WI38 (cell line): ENCODE data around the gene ATP5MK.
"Not testable (repeated sequence)": the region's sequence is repeated elsewhere in the genome, so short reads cannot be mapped to it uniquely, and the experiment has no call there.

Experiments
- H3K4me3 ChIP-seq: 2 replicates; pipeline ENCODE4 v1.5.1; 2011; ENCODE audit warnings: low read depth, mild to moderate bottlenecking, control low read depth, low read length
- TF ChIP-seq, protein P1 (sequence below): IDR thresholded peaks from 2 replicates; pipeline ENCODE4 v1.5.1; 2012; ENCODE audit warnings: low read depth, mild to moderate bottlenecking, control low read depth, low read length

Gene ATP5MK

DNA sequence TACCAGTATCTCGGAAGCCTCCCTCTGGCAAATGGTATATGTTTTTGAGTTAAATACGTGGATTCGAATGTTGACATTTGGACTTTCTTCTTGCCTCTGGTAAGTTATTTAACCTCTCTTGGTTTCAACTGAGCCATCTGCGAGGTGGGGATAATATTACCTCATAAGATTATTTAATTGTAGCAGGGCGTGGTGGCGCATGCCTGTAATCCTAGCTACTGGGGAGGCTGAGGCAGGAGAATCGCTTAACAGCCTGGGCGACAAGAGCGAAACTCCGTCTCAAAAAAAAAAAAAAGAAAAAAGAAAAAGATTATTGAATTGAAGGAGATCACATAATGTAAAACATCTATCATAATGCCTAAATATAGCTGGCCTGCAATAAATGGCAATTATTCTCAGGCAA lies 28.9 kb downstream of the ATP5MK start:
- TF ChIP-seq, protein P1, sequence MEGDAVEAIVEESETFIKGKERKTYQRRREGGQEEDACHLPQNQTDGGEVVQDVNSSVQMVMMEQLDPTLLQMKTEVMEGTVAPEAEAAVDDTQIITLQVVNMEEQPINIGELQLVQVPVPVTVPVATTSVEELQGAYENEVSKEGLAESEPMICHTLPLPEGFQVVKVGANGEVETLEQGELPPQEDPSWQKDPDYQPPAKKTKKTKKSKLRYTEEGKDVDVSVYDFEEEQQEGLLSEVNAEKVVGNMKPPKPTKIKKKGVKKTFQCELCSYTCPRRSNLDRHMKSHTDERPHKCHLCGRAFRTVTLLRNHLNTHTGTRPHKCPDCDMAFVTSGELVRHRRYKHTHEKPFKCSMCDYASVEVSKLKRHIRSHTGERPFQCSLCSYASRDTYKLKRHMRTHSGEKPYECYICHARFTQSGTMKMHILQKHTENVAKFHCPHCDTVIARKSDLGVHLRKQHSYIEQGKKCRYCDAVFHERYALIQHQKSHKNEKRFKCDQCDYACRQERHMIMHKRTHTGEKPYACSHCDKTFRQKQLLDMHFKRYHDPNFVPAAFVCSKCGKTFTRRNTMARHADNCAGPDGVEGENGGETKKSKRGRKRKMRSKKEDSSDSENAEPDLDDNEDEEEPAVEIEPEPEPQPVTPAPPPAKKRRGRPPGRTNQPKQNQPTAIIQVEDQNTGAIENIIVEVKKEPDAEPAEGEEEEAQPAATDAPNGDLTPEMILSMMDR, result no peak
- peak overlapping the region; percentile 83 for H3K4me3 ChIP-seq

DNA sequence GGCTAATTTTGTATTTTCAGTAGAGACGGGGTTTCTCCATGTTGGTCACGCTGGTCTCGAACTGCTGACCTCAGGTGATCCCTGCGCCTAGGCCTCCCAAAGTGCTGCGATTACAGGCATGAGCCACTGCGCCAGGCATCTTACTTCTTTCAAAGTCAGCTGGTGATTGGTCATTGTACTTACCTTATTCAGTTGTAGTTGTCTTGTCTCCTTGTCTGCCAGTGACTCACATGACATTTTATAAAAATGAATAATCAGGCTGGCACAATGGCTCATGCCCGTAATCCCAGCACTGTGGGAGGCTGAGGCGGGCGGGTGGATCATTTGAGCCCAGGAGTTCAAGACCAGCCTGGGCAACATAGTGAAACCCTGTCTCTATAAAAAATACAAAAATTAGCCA lies 35.5 kb downstream of the ATP5MK start:
- not testable (repeated sequence) for H3K4me3 ChIP-seq

DNA sequence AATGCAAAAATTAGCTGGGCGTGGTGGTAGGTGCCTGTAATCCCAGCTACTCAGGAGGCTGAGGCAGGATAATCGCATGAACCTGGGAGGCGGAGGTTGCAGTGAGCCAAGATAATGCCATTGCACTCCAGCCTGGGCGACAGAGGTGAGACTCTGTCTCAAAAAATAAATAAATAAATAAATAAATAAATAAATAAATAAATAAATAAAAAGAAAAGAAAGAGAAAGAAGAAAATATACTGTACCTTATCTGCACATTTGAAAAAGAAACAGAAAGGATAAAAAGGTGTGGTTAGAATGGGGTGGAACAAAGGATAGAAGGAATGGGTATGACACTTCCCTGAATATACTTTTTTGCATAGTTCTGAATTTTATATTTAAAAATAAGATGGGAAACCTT lies 36.8 kb downstream of the ATP5MK start:
- not testable (repeated sequence) for H3K4me3 ChIP-seq

DNA sequence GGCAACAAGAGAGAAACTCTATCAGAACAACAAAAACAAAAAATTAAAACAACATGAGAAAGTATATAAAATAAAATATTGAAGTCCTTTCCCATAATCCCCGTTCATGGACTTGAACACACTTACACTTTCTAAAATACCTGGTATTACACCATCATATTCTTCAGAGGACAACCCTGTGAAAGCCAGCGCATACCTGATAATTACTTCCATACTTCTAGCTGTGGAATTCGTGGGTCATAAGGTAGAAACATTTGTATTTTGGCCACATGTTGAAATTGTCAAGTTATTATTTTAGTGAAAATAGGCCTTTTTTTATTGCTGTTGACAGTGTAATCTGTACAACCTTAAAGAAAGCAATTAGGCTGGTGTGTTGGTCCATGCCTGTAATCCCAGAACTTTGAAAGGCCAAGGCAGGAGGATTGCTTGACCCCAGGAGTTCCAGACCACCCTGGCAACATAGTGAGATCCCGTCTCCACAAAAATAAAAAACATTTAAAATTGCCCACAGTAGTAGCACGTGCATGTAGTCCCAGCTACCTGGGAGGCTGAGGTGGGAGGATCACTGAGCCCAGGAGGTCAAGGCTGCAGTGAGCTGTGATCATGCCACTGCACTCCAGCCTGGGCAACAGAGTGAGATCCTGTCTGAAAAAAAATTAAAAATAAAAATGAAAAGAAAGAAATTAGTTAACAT lies 40.2 kb downstream of the ATP5MK start:
- H3K4me3 ChIP-seq, result no peak overlapping the region
- TF ChIP-seq, protein P1, result no peak

DNA sequence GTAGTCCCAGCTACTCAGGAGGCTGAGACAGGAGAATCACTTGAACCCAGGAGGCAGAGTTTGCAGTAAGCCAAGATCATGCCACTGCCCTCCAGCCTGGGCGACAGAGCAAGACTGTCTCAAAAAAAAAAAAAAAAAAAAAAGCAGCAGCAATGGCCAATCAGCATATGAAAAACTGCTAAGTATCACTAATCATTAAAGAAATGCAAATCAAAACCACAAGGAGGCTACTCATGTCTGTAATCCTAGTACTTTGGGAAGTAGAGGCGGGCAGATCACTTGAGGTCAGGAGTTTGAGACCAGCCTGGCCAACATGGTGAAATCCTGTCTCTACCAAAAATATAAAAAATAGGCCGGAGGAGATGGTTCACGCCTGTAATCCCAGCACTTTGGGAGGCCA lies 41.7 kb downstream of the ATP5MK start:
- H3K4me3 ChIP-seq, result not testable (repeated sequence)

DNA sequence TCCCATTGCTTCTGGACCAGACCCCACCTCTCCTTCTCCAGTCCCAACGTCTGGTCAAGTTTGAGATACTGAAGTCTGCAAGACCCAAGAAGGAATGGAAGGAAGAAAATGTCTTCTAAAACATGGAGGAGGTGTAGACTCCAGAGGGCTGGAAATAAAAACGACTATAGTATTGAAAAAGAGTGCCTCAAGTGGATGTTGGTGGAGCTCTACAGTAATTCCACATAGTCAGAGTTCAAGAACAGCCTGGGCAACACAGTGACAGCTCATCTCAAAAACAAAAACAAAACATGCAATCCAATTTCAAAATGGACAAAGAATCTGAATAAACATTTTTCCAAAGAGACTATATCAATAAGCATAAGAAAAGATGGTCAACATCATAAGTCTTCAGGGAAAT lies 43.0 kb downstream of the ATP5MK start:
- TF ChIP-seq, protein P1, result no peak
- no peak overlapping the region for H3K4me3 ChIP-seq

DNA sequence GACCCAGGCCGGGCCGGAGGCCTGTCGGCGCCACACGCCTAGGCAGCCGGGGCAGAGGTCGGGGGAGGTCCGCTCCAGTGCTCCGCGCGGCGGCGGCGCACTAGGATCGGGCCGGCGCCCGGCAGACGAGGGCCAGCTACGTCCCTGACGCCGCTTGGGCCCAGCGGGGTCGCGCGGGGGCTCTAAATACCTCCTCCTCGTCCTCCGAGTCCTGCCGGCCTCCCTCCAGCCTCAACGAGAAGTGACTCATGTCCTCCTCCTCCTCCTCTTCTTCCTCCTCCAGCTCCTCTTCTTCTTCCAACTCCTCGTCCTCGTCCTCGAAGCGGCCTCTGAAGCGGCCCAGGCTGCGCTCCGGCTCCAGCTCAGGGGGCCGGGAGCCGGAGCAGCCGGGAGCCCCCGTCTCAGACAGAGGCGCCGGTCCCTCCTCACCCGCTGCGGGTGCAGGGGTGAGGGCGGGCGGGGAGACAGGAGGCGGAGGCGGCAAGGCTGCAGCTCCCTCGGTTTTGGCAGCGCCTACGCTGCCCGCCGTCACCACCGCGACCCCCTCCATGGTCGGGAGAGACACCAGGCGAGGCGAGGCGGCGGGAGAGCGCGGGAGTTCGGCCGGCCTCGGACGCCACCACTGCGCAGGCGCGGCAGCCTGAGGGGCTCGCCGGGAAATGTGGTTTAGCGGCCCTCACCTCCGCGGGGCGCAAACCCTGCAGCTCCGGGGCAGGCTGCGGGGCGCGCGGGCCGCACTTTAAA lies 45.6 kb downstream of the ATP5MK start, which contains the start of gene PCGF6:
Gene PCGF6, minus strand, starts transcription at position 624 of the 744 bp plus-strand sequence. Its CDS starts 74 bp downstream, at position 550.
- TF ChIP-seq, protein P1, result no peak
- H3K4me3 ChIP-seq, result peak within 1 kb of the TSS; percentile 77

DNA sequence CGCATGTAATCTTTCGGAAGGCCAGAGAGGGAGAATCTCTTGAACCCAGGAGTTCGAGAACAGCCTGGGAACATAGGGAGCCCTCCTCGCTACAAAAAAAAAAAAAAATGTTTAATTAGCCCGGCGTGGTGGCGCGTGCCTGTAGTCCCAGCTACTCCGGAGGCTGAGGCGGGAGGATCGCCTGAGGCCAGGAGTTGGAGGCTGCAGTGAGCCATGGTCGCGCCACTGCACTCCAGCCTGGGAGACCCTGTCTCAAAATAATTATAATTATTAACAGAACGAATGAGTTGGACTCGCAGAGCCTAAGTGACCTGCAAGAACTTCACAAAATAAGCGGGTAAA lies 46.1 kb downstream of the ATP5MK start:
- peak overlapping the region; percentile 77 for H3K4me3 ChIP-seq
- TF ChIP-seq, protein P1, result no peak
